ENCODE data around the gene TCERG1.

DNA sequence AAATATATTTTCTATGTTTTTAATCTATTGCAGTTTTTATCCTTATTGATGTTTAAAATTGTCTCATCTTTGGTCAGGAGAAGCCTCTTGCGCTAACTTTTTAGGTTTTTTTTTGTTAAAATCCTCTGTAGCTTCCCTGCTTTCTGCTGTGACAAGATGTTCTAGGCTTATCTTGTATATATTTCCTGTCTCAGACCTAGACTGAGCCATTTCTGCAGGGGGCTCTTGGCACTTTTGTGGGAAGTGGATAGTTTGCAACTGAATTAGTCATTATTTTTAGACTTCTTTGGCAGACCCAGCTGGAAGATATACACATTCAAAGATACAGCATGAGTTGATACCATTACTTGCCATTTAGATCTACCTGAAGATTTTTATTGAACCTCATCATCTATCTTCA is 28.8 kb downstream of the TCERG1 start:
- no peak for TF ChIP-seq EZH2 (IDR thresholded peaks at IDR 0.05; ENCODE audit: low read depth)
- no peak for TF ChIP-seq CTCF (conservative IDR thresholded peaks at IDR 0.05)
